ENCODE data around the gene FAM151A.
A peak's percentile ranks its signal among the peaks of the same experiment; 100 is the strongest.

The FAM151A gene

GRCh38 chr1:54623216-54624007 is at the start of gene FAM151A:
TSS of gene FAM151A (minus strand) at chr1:54623525. CDS start at chr1:54623395, 130 bp downstream.
- no peak for DNase-seq (ENCODE audit: low read depth in 2 of 3, low spot score in 2 of 3)

- peak; percentile 28 to 59 (median 47) for DNase-seq (ENCODE audit: low read depth in 2 of 3, low spot score in 2 of 3)
Measured at GRCh38 chr1:54671985-54672608, 48.8 kb upstream of the FAM151A start.

- DNase-seq (ENCODE audit: low read depth in 2 of 3, low spot score in 2 of 3): no peak
Measured at GRCh38 chr1:54668567-54668966, 45.2 kb upstream of the FAM151A start.

GRCh38 chr1:54667797-54668196 is 44.5 kb upstream of the FAM151A start:
- no peak for DNase-seq (ENCODE audit: low read depth in 2 of 3, low spot score in 2 of 3)

- no peak for DNase-seq (ENCODE audit: low read depth in 2 of 3, low spot score in 2 of 3)
Measured at GRCh38 chr1:54666333-54666732, 43.0 kb upstream of the FAM151A start.

GRCh38 chr1:54665852-54666251 is 42.5 kb upstream of the FAM151A start:
- no peak for DNase-seq (ENCODE audit: low read depth in 2 of 3, low spot score in 2 of 3)

GRCh38 chr1:54664364-54664763 is 41.0 kb upstream of the FAM151A start:
- DNase-seq (ENCODE audit: low read depth in 2 of 3, low spot score in 2 of 3): no peak

GRCh38 chr1:54663725-54664124 is 40.4 kb upstream of the FAM151A start:
- no peak for DNase-seq (ENCODE audit: low read depth in 2 of 3, low spot score in 2 of 3)

GRCh38 chr1:54658164-54658913 is 35.0 kb upstream of the FAM151A start:
- DNase-seq (ENCODE audit: low read depth in 2 of 3, low spot score in 2 of 3): no peak

- DNase-seq (ENCODE audit: low read depth in 2 of 3, low spot score in 2 of 3): no peak
Measured at GRCh38 chr1:54653036-54653435, 29.7 kb upstream of the FAM151A start.

- DNase-seq (ENCODE audit: low read depth in 2 of 3, low spot score in 2 of 3): no peak
Measured at GRCh38 chr1:54652168-54652567, 28.8 kb upstream of the FAM151A start.

GRCh38 chr1:54651608-54652007 is 28.3 kb upstream of the FAM151A start:
- no peak for DNase-seq (ENCODE audit: low read depth in 2 of 3, low spot score in 2 of 3)

- DNase-seq (ENCODE audit: low read depth in 2 of 3, low spot score in 2 of 3): no peak
Measured at GRCh38 chr1:54650417-54650816, 27.1 kb upstream of the FAM151A start.

GRCh38 chr1:54649921-54650320 is 26.6 kb upstream of the FAM151A start:
- DNase-seq (ENCODE audit: low read depth in 2 of 3, low spot score in 2 of 3): no peak

- DNase-seq (ENCODE audit: low read depth in 2 of 3, low spot score in 2 of 3): no peak
Measured at GRCh38 chr1:54649130-54649898, 26.0 kb upstream of the FAM151A start.

GRCh38 chr1:54645806-54646676 is 22.7 kb upstream of the FAM151A start:
- DNase-seq (ENCODE audit: low read depth in 2 of 3, low spot score in 2 of 3): no peak

- DNase-seq (ENCODE audit: low read depth in 2 of 3, low spot score in 2 of 3): no peak
Measured at GRCh38 chr1:54643736-54644135, 20.4 kb upstream of the FAM151A start.

GRCh38 chr1:54640863-54641836 is 17.8 kb upstream of the FAM151A start, which contains the start of gene MROH7:
TSS of gene MROH7 (plus strand) at chr1:54641786. CDS start at chr1:54652927, 11,141 bp downstream.
- no peak for DNase-seq (ENCODE audit: low read depth in 2 of 3, low spot score in 2 of 3)

- DNase-seq (ENCODE audit: low read depth in 2 of 3, low spot score in 2 of 3): no peak
Measured at GRCh38 chr1:54640361-54640760, 17.0 kb upstream of the FAM151A start.
